Measurements from ENCODE around the gene PGAM2. TPM values are rescaled to one million over a fixed set of nuclear protein-coding genes. Genes with fewer than 3 reads are reported as not detected.

Gene PGAM2
- total RNA-seq, 2 experiments from 2014 or later: 1.3 to 1.8 TPM

DNA sequence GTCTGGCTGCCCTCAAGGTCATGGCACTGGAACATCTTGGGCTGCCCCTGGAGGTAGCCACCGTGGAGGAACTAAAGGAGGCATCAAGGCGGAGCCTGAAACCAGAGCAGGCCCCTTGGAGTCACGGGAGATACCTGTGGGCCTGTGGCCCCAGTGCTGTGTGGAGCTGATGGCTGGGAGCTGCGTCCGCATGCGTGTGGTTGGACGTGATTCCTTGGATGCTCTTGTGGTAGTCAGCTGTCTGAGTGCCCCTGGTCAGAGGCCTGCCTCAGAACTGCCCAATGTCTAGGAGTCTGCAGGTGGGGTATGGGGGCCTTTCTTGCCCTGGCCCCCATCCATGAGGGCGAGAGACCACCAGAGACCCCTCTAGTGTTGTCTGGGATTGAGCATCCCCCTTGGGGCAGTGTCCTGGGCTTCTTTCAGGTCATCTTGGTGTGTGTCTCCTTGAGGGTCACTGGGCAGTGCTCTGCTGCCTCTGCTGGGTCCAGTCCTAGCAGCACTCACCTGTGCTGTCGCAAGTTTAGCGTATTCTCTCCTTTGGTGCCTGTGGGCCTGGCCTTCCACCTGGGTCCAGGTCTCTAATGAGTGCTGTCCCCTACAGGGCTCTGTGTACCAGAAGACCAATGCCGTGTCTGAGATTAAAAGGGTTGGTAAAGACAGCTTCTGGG, 8.1 kb downstream of the PGAM2 start:
- TF ChIP-seq, protein P1, sequence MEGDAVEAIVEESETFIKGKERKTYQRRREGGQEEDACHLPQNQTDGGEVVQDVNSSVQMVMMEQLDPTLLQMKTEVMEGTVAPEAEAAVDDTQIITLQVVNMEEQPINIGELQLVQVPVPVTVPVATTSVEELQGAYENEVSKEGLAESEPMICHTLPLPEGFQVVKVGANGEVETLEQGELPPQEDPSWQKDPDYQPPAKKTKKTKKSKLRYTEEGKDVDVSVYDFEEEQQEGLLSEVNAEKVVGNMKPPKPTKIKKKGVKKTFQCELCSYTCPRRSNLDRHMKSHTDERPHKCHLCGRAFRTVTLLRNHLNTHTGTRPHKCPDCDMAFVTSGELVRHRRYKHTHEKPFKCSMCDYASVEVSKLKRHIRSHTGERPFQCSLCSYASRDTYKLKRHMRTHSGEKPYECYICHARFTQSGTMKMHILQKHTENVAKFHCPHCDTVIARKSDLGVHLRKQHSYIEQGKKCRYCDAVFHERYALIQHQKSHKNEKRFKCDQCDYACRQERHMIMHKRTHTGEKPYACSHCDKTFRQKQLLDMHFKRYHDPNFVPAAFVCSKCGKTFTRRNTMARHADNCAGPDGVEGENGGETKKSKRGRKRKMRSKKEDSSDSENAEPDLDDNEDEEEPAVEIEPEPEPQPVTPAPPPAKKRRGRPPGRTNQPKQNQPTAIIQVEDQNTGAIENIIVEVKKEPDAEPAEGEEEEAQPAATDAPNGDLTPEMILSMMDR (IDR thresholded peaks at IDR 0.05): no peak
- Histone ChIP-seq H3K4me3 (ENCODE audit: low read length) (no peak overlapping the region), H3K9me3 (ENCODE audit: control insufficient read depth in 1 of 2, insufficient read depth in 1 of 2, low read length in 2 of 2) (no peaks in the 10 kb centered on the region), H3K36me3 (ENCODE audit: insufficient read depth, low read length) (peaks cover 88% of the 10 kb centered on the region), H3K4me1 (ENCODE audit: insufficient read depth, low read length) (peaks cover 14% of the 10 kb centered on the region), H3K27ac (ENCODE audit: low read depth in 1 of 2, low read length in 2 of 2) (peak overlapping the region in 1 of 2 donors; percentile 11), H3K27me3 (ENCODE audit: control insufficient read depth in 1 of 2, insufficient read depth in 2 of 2, low read length in 2 of 2) (no peaks in the 10 kb centered on the region)
- CTCF ChIA-PET: no interaction called here
- H3K4me3 Mint-ChIP-seq: no peak overlapping the region
- peak overlapping the region; percentile 51 for H3K27ac Mint-ChIP-seq
- peaks cover 23% of the 10 kb centered on the region for H3K4me1 Mint-ChIP-seq (ENCODE audit: low read depth)
- DNase-seq (peak in 1 of 14 experiments; percentile 26), ATAC-seq (ENCODE audit: poor library complexity) (no peak)
- intact Hi-C loops (cut with DNase I, micrococcal nuclease): no loop called here
- no peaks in the 10 kb centered on the region for H3K27me3 Mint-ChIP-seq
- no peaks in the 10 kb centered on the region for H3K9me3 Mint-ChIP-seq
- peaks cover 87% of the 10 kb centered on the region for H3K36me3 Mint-ChIP-seq (ENCODE audit: low read depth)
- POLR2A ChIA-PET: no interaction called here

DNA sequence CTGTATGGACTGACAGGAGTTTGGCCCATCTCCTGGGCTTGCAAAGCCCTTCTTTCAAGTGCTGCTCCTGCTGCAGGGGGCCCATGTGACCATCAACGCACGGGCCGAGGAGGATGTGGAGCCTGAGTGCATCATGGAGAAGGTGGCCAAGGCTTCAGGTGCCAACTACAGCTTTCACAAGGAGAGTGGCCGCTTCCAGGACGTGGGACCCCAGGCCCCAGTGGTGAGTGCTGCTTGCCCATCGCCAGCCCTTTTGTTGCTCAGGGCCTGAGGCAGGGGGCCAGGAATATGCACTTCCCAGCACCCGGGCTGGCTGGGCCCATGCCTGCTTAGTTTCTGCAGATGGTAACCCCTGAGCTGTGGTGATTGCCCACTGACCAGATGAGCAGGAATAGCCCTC, 8.7 kb downstream of the PGAM2 start:
- TF ChIP-seq, protein P1 (IDR thresholded peaks at IDR 0.05): no peak
- Mint-ChIP-seq H3K27me3 (no peaks in the 10 kb centered on the region), H3K4me1 (ENCODE audit: low read depth) (peaks cover 29% of the 10 kb centered on the region), H3K9me3 (no peaks in the 10 kb centered on the region), H3K4me3 (no peak overlapping the region), H3K36me3 (ENCODE audit: low read depth) (peaks cover 91% of the 10 kb centered on the region), H3K27ac (peak overlapping the region; percentile 72)
- POLR2A ChIA-PET: no interaction called here
- Histone ChIP-seq H3K27ac (ENCODE audit: low read depth in 1 of 2, low read length in 2 of 2) (no peak overlapping the region), H3K4me3 (ENCODE audit: low read length) (no peak overlapping the region), H3K27me3 (ENCODE audit: control insufficient read depth in 1 of 2, insufficient read depth in 2 of 2, low read length in 2 of 2) (no peaks in the 10 kb centered on the region), H3K9me3 (ENCODE audit: control insufficient read depth in 1 of 2, insufficient read depth in 1 of 2, low read length in 2 of 2) (no peaks in the 10 kb centered on the region), H3K4me1 (ENCODE audit: insufficient read depth, low read length) (peaks cover 20% of the 10 kb centered on the region), H3K36me3 (ENCODE audit: insufficient read depth, low read length) (peaks cover 87% of the 10 kb centered on the region)
- intact Hi-C loops (cut with DNase I, micrococcal nuclease): no loop called here
- DNase-seq (peak in 1 of 14 experiments; percentile 17), ATAC-seq (ENCODE audit: poor library complexity) (no peak)
- CTCF ChIA-PET: no interaction called here

DNA sequence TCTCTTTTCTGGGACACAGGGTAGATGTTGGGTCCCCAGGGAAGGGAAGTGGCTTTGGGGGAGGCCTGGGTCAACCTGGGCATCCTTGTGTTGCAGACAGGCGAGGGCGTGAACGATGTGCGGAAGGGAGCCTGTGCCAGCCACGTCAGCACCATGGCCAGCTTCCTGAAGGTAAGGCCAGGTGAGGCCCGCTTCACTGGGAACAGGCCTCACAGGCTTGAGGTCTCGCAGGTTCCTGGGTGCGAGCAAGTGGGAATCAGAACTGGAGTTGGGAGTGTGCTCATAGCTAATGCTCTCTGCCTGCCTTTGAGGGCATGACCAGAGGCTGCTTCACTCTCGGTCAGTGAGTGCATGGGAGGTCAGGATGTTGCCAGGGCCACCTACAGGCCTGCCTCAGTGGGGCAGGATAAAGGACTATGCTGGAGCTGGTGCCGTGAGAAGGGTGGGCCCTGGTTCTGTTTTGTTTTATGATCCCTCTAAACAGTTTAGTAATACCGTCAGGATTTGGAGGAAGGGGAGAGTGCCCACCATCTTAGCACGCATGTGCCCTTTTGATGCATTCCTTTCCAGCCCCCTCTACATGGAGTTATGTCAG, 12.5 kb downstream of the PGAM2 start:
- no peaks in the 10 kb centered on the region for H3K27me3 Mint-ChIP-seq
- H3K27ac ChIP-seq (ENCODE audit: low read depth in 1 of 2, low read length in 2 of 2): no peak overlapping the region
- peak overlapping the region; percentile 32 for H3K27ac Mint-ChIP-seq

More for the DNA sequence above, 12.5 kb downstream of the PGAM2 start:
- intact Hi-C loops (cut with DNase I, micrococcal nuclease): no loop called here
- Histone ChIP-seq H3K9me3 (ENCODE audit: control insufficient read depth in 1 of 2, insufficient read depth in 1 of 2, low read length in 2 of 2) (no peaks in the 10 kb centered on the region), H3K36me3 (ENCODE audit: insufficient read depth, low read length) (peaks cover 78% of the 10 kb centered on the region), H3K4me1 (ENCODE audit: insufficient read depth, low read length) (peaks cover 56% of the 10 kb centered on the region), H3K4me3 (ENCODE audit: low read length) (no peak overlapping the region), H3K27me3 (ENCODE audit: control insufficient read depth in 1 of 2, insufficient read depth in 2 of 2, low read length in 2 of 2) (no peaks in the 10 kb centered on the region)
- CTCF ChIA-PET: interaction anchor here (0.7 to 1.2 kb wide), 2 partner anchors 512 to 1348 kb away, joined by 3 read pairs; no protein-coding TSS in a partner anchor
- Mint-ChIP-seq H3K36me3 (ENCODE audit: low read depth) (peaks cover 84% of the 10 kb centered on the region), H3K4me3 (no peak overlapping the region), H3K4me1 (ENCODE audit: low read depth) (peaks cover 60% of the 10 kb centered on the region), H3K9me3 (no peaks in the 10 kb centered on the region)
- peak in 1 of 14 experiments; percentile 8 for DNase-seq
- no peak for ATAC-seq (ENCODE audit: poor library complexity)
- POLR2A ChIA-PET: interaction anchor here (1.6 to 1.9 kb wide), 2 partner anchors 9 to 15 kb away, joined by 7 to 8 read pairs; no protein-coding TSS in a partner anchor
- TF ChIP-seq, protein P1 (IDR thresholded peaks at IDR 0.05): no peak
